Activated CD4-positive, CD25-positive, alpha-beta regulatory T cell treated with anti-CD3 and anti-CD28 coated beads, Interleukin-2, amount 50 U/mL, for 24 hours (primary cell): ENCODE data around the gene GKN1.

Experiments
- ATAC-seq, 2 donors: fragments of 150-1000 bp; cut with Tn5 transposase; one replicate each; pipeline ENCODE4 v1.10.0; 2021; ENCODE audit warnings: mild to moderate bottlenecking in 1 of 2, moderate library complexity in 1 of 2

Gene GKN1

DNA sequence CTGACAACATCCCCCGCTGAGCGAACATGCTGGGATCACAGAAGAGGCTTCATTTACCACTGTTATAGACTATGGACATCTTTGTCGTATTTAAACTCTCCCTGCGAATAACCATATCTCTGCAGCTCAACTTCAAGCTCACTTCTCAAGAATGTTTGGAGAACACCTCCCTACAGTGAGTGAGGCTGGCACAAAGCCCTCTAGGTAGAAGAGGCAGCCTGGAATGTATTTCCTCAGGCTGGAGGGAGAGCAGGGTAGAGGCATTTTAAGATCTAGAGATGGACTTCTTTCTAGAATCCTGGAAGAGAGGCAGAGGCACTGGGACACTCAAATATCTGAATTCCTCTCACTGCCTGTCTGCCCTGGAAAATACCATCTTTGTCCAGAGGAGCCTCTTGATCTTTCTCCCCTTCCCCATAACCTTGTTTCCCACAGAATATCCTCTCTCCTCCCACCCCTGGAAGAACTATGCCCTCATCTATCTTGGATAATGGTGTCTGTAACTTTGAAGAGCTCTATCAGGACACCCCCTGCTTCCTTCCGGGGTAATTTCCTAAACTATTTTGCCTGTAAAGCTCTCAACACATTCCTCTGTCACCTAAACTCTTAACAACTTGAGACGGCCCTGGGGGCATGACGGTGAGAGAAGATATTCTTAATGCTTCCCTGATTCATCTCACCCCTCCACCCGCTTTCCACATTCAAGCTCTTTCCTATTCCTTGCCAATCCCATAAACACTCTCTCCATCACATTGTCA, 36.2 kb downstream of the GKN1 start:
- no peak for ATAC-seq

DNA sequence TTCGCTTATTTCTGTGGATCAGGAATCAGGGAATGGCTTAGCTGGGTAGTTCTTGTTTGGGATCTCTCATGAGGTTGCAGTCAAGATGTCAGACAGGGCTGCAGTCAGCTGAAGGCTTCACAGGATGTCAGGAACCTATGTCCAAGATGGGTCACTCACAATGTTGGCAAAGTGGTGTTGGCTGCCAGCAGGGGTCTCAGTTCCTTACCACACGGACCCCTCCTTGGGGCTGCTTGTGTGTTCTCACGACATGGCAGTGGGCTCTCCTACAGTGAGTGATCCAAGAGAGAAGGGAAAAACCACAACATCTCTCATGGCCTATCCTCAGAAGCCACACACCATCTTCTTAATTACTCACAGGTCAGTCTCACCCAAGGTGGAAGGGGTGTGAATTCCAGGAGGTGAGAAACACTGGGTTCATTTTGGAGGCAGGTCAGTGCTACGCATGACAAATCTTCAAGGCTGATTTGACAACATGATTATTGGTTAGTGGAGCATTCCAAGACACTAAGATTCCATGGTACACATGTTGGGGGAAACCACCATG, 37.2 kb downstream of the GKN1 start:
- ATAC-seq, result no peak

DNA sequence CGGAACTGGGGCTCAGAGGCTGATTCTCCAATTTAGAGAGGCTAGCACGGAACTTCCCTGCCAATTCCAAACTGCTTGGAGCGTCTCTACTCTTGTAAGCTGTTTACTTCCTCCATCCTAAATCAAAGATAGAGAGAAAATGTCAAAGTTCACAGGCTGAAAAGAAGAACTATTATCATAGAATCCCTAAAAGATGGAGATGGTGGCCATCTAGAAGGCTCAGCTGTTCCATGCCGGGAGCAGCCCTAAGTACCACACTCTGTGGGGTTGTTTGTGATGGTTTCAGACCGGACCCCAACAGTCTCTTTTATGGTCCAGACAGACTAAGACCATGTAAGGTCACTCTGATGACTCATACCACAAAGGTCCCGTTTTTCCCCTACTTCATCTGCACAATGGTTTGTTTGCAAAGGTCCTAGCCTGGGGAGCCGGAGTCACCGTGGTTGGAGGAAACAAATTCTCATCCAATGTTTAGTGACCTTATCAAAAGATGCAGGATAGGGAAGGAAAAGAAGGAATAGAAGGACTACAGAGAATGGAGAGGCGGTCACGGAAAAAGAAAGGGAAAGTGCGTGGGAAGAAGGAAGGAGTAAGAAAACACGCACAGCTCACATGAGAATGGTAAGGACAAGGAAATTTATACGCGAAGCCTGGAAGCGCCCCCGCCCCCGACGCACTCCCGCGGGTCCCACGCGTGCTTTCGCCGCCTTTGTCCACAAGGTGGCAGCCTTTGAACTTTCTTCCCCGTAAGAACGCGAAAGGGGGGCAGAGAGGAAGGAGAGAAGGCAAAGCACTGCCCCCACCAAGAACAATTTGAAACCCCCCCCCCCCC, 38.1 kb downstream of the GKN1 start:
- no peak for ATAC-seq

DNA sequence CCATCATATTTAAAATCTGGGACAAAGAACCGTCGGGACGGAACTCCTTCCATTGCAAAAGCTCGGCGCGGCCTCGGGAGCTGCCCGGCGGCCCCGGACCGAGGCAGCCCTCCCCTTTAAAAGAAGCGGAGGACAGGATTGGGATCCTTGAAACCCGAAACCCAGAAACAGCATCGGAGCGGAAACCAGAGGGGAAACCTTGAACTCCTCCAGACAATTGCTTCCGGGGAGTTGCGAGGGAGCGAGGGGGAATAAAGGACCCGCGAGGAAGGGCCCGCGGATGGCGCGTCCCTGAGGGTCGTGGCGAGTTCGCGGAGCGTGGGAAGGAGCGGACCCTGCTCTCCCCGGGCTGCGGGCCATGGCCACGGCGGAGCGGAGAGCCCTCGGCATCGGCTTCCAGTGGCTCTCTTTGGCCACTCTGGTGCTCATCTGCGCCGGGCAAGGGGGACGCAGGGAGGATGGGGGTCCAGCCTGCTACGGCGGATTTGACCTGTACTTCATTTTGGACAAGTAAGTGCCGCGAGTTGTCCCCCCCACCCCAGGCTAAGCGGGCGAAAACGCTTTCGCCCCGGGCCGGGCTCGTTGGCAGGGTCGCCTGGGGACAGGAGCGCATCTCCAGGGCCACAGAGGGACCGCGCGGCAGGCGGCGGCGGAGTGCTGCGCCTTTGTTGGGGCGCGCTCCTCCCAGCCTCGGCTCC, 38.9 kb downstream of the GKN1 start, which contains the start of gene ANTXR1:
ANTXR1 (plus strand) TSS at position 38 of the 698 bp plus-strand sequence; CDS start at position 359, 321 bp downstream.
- no peak for ATAC-seq

DNA sequence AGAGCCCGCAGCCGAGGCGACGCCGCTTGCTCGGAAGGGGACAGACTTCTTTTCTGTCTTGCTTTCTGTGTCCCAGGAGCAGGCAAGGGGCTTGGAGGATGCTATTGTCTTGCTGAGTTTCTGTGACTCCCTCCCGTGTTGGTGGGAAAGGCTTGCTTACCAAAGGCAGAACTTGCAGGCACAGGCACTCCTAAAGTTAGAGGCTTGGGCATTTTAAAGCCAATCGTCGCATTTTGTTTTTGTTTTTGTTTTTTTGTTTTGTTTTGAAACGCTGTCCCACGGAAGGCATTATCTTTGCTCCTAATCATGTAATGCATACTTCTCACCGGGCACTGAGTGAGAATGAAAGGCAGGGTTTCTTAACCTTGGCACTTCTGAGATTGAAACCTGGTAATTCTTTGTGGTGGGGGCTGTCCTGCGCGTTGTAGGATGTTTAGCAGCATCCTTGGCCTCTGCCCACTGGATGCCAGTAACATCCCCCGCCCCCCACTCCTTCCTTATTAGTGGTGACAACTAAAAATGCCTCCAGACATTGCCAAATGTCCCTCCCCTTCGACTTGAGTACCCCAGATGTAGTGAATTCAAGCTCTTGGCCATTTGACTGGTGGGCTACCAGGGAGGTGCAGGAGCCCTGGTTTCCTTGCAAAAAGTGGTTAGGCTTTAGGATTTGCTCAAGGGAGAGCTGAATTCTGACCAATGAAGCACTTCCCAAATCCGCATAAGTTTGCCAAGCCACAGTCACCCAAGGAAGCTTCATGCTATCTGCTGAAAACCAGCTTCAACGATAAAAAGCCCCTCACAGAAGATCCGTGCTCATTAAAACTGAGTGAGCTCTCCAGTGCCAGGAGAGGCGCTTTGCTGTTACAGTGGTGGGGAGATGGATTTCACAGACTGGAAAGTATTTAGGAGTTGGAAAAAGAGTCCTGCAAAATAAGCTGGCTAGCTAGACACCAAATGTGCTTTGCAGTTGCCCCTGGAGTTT, 39.7 kb downstream of the GKN1 start:
- ATAC-seq, result peak in 1 of 2 donors; percentile 35

DNA sequence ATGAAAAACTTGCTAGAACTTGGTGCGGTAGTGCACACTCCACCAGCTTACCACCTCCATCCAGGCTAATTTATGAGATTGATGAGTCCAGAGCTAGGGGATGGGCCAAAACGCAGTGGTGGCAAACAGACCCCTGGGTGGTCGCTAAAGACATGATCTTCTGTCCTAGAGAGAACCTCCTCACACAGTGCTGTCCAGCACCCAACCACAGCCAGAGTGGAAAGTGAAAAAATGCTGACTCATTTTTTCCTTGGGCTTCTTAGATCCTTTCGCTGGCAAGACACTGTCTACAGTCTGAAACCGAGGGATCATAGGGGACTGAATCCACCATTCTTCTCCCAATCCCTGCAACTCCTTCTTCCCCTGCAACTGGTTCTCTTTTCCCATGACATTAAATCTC, 42.6 kb downstream of the GKN1 start:
- no peak for ATAC-seq

DNA sequence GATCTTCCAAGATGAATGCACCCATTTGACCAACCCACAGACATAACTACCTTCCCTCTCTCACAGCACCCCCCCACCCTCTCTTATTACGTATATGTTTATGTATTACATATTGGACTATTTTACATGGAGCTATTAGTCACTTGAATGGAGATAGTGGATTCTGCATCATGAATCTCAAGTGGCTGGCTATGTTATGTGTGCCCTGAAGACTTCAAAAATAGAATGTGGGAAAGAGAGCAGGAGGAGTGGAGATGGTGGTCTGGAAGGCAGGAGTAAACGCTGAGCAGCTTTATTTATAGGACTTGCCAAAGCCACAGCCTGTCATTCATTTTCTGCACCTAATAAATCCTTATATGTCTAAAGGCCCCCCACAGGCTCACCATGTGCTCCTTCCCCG, 43.4 kb downstream of the GKN1 start:
- no peak for ATAC-seq

DNA sequence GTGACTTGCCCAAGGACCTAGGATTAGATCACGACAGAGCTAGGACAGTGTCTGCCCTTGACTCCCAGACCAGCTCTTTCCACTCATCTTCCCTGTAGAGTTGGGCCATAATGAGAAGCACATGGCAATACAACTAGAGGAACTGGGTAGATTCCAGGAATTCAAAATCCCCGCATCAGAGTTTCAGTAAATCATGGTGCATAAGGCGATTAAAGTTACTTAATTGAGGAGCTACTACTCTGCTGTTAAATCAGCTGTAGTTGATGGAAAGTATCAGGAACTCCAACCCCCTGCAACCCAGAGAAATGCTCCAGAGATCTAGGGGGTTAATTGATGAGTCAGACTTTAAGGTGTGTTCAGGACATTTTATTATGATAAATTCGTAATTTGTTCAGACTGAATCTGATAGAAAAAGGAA, 44.3 kb downstream of the GKN1 start:
- no peak for ATAC-seq

DNA sequence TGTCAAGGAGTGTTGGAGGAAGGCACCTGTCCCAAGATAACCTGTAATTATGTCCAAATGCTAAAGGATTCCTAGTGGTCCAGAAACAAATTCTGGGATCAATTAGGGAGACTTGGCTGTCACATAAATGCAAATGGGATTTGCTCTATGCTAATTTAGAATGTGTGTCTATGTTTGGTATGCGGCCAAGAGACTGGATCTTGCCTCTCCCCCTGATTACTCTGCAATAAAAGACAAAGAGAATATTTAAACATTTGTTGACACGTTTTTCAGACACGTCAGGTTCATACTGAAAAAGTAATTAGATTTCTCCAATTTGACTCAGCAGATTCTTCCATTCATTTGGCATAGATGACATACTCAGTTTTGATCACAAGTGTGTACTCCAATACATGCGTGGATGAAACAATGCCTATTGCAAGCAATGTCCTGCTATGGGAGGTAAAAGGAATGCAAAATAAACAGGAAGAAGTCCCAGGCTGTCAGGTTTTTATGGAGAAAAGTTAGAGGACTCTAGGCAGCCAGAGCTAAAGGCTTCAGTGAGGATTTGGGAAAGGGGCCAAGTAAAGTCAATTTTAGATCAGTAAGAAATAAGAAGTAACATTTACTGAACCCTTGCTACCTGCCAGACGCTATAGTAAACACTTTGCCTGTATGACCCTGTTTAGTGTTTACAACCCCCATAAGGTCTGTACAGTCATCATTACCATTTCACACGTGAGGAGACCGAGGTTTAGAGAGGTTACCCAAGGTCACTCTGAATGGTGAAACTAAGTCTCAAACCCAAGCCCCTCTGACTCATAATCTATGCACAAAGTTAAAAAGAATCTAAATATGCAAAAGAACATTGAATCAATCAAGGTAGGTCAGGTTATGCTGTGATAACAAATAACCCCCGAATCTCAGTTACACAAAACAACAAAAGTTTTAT, 46.3 kb downstream of the GKN1 start:
- no peak for ATAC-seq

DNA sequence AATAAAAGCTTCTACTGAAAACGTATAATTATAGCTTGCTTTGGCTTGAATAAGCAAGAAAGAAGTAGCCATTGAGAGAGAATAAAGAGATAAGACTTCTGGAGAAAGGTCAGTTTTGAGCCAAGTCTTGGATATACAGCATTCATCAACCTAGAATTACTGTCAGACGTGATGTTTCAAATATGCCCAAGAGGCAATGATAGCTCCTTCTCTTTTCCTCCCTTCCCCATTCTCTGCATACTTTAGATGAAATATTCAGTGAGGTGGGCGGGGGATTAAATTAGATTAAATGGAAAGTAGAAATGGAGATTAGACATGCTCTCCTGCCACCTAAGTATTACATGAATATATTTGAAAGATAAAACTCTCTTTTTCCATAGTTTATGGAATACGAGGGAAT, 47.3 kb downstream of the GKN1 start:
- no peak for ATAC-seq

DNA sequence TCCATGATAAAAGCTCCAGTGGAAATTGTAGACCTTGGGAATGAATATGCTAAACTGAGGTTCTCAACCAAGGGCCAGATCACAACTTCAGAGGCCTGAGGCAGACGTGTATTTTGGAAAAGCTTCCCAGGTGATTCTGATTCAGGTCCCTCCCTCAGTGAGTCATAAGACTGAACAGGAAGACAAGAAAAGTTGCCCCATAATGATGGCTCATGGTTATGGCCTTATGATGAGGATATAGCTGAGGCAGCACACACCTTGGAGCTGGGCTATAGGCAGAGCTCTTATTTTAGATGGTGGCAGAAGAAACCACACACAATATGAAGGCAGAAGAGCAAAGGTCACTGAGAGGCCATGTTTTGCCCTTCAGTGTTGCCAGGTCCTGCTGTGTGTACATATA, 48.1 kb downstream of the GKN1 start:
- no peak for ATAC-seq

DNA sequence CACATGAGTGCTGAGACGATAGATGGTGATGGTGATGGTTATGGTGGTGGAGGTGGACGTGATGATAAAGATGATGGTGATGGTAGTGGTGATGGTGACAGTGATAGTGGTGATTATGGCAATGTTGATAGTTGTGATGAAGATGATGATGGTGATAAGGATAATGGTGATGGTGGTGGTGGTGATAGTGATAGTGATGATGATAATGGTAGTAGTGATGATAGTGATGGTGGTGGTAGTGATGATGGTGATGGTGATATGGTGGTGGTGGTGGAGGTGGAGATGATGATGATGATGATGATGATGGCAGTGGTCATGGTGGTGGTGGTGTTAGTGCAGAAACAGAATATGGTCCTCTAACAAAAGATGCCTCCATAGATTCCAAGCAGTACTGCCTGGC, 48.8 kb downstream of the GKN1 start:
- ATAC-seq, result no peak

DNA sequence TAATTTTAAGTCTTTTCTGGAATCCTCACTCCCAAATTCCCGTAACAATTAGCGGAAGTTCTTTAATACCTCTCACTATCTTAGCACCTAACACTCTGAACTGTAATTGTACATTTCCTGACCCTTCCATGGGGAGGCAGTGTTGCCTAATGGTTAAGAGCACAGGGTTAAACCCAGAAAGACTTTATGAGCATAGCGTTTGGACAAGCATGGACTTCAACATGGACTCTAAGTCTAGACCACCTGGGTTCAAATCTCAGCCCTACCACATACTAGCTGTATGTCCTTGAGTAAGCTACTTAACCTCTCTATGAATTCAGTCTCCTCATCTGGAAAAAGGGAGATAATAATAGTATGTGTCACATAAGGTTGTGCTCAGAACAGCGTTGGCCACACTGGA, 51.6 kb downstream of the GKN1 start:
- ATAC-seq, result no peak

DNA sequence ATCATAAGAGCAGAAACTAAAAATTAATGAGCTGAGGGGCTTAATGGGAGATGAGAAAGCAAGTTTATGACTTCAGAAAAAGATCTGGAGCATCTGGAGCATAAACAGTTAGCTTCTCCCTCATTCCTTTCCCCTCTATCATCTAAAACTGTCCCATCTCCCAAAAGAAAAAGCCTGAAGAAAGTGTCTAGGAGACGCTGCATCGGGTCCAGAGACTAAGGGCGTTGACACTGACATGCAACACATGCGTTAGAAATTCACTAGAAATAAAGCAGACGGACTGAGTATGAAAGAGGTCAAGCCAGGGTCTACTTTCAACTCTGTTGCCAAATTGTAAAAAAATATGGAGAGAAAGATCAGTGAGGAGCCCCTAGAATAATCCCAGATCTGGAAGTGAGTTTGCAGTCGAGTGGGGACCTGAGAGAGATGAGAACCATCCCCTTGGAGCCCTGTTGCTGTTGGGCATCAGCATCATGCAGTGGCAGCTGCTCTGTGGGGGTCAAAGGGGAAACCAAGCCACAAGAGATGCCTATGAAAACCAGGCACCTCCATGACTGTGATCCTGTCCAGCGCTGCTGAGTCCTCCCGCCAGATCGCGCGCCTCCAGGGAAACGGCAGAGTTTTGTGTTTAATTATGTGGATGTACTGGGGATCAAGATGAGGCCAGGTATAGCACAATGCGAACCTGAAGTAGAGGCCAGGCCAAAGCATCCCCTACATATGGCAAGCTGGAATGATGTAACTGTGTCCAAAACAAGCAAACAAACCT, 52.4 kb downstream of the GKN1 start:
- ATAC-seq, result no peak
